ENCODE data around the gene GATD1. TPM values are rescaled to one million over a fixed set of nuclear protein-coding genes. Genes with fewer than 3 reads are reported as not detected.

The GATD1 gene
- 93.6 and 94.9 TPM in 2 replicates for total RNA-seq
- long read RNA-seq, partial matches to known transcripts: 0 of 2 reads
- long read RNA-seq, other reads (novel, unspliced or antisense): 1 of 2 reads

DNA sequence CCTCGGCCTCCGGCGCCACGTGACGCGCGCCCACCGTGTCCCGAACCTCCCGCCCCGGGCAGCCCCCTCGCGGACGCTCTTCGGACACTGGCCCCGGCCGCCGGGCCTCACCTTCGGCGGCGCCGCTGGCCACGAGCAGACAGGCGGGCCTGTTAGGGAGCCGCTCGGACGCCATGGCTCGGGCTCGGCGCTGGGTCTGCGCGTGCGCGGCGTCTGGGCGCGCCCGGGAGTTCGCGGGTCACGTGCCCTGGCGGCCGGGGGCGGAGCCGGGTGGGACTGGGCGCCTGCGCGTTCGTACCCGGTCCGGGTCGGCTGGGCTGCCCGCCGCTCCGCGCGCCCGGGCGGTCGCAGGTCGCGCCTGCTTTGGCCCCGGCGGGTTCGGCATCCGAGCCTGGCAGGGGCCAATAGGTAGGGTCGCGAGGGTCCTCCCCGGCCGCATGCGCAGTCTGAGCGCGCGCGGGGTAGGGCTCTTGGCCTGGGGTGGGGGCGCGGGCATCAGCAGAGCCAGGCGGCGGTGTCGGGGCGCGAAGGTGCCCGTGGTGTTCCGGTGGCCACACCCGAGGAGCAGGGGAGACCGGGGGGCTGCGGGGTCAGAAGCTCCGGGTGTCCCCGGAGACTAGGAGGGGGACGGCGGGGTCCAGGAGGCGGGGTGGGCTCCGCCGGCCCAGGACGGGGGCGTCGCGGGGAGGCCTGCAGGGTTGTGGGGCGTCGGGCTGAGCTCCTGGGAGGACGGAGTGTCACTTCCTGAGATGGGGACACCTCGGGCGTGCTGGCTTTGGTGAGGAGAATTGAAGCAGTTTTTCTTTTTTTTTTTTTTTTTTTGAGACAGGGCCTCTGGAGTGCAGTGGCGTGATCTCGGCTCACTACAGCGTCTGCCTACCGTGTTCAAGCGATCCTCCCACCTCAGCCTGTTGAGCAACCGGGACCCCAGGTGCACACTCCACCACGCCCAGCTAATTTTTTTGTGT lies at the start of gene GATD1:
TSS of gene GATD1 (minus strand) at position 200 of the 968 bp plus-strand sequence. CDS start at position 175, 25 bp downstream.
- H3K27ac Mint-ChIP-seq (ENCODE audit: unreplicated experiment): peak within 1 kb of the TSS; percentile 93
- no peaks in the 10 kb centered on the region for H3K27me3 Mint-ChIP-seq (ENCODE audit: low read depth)
- peak within 1 kb of the TSS; percentile 91 for H3K4me3 Mint-ChIP-seq
- H3K9me3 Mint-ChIP-seq: no peaks in the 10 kb centered on the region
- TF ChIP-seq CTCF (conservative IDR thresholded peaks at IDR 0.05): no peak
- H3K4me1 Mint-ChIP-seq: peaks cover 26% of the 10 kb centered on the region
- H3K36me3 Mint-ChIP-seq (ENCODE audit: low read depth): no peaks in the 10 kb centered on the region
- DNase-seq (ENCODE audit: low read depth, low spot score): peak; percentile 94

DNA sequence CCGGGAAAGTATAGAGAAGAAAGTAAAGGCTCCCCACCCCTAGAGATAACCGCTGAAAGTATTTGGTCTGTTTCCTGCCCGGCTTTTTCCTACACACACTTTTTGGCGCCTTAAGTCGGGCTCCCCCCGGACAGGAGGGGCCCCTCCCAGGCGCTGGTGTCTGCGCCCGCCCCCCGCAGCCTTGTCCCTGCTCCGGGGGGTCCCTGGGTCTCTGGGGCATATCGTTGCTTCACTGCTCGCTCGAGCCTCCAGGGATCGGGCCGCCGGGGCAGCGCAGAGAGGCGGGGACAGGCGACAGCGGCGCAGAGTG lies 49.5 kb upstream of the GATD1 start:
- no peak for TF ChIP-seq CTCF (conservative IDR thresholded peaks at IDR 0.05)
- H3K27ac Mint-ChIP-seq (ENCODE audit: unreplicated experiment): no peak overlapping the region
- no peaks in the 10 kb centered on the region for H3K36me3 Mint-ChIP-seq (ENCODE audit: low read depth)
- peak overlapping the region; percentile 73 for H3K4me3 Mint-ChIP-seq
- peaks cover 53% of the 10 kb centered on the region for H3K27me3 Mint-ChIP-seq (ENCODE audit: low read depth)
- DNase-seq (ENCODE audit: low read depth, low spot score): no peak
- H3K4me1 Mint-ChIP-seq: peaks cover 21% of the 10 kb centered on the region
- H3K9me3 Mint-ChIP-seq: no peaks in the 10 kb centered on the region

- H3K9me3 Mint-ChIP-seq: no peaks in the 10 kb centered on the region
- TF ChIP-seq CTCF (conservative IDR thresholded peaks at IDR 0.05): no peak
- no peaks in the 10 kb centered on the region for H3K36me3 Mint-ChIP-seq (ENCODE audit: low read depth)
- no peak for DNase-seq (ENCODE audit: low read depth, low spot score)
- H3K27me3 Mint-ChIP-seq (ENCODE audit: low read depth): peaks cover 47% of the 10 kb centered on the region
- peak overlapping the region; percentile 73 for H3K4me3 Mint-ChIP-seq
- no peak overlapping the region for H3K27ac Mint-ChIP-seq (ENCODE audit: unreplicated experiment)
- H3K4me1 Mint-ChIP-seq: peaks cover 21% of the 10 kb centered on the region
Measured at GRCh38 chr11:826227-826621, 48.9 kb upstream of the GATD1 start.

GRCh38 chr11:825366-826226 lies 48.3 kb upstream of the GATD1 start:
- TF ChIP-seq CTCF (conservative IDR thresholded peaks at IDR 0.05): no peak
- Mint-ChIP-seq H3K27me3 (ENCODE audit: low read depth) (peaks cover 42% of the 10 kb centered on the region), H3K4me1 (peaks cover 21% of the 10 kb centered on the region), H3K36me3 (ENCODE audit: low read depth) (no peaks in the 10 kb centered on the region), H3K4me3 (no peak overlapping the region), H3K9me3 (no peaks in the 10 kb centered on the region), H3K27ac (ENCODE audit: unreplicated experiment) (no peak overlapping the region)
- DNase-seq (ENCODE audit: low read depth, low spot score): no peak

DNA sequence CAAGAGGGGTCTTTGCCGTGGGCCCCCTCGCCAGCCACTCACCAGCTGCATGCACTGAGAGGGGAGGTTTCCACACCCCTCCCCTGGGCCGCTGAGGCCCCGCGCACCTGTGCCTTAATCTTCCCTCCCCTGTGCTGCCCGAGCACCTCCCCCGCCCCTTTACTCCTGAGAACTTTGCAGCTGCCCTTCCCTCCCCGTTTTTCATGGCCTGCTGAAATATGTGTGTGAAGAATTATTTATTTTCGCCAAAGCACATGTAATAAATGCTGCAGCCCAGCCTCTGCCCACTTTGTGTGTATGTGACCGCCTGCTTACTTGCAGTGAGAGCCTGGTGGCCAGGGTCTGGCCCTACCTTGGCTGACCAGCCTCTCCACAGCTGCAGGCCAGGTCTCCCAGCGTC lies 47.7 kb upstream of the GATD1 start:
- Mint-ChIP-seq H3K9me3 (no peaks in the 10 kb centered on the region), H3K4me3 (no peak overlapping the region), H3K27me3 (ENCODE audit: low read depth) (peaks cover 36% of the 10 kb centered on the region), H3K4me1 (peaks cover 21% of the 10 kb centered on the region), H3K27ac (ENCODE audit: unreplicated experiment) (no peak overlapping the region), H3K36me3 (ENCODE audit: low read depth) (no peaks in the 10 kb centered on the region)
- DNase-seq (ENCODE audit: low read depth, low spot score): no peak
- TF ChIP-seq CTCF (conservative IDR thresholded peaks at IDR 0.05): no peak
